ENCODE results near the gene FGF19.

FGF19 gene

DNA sequence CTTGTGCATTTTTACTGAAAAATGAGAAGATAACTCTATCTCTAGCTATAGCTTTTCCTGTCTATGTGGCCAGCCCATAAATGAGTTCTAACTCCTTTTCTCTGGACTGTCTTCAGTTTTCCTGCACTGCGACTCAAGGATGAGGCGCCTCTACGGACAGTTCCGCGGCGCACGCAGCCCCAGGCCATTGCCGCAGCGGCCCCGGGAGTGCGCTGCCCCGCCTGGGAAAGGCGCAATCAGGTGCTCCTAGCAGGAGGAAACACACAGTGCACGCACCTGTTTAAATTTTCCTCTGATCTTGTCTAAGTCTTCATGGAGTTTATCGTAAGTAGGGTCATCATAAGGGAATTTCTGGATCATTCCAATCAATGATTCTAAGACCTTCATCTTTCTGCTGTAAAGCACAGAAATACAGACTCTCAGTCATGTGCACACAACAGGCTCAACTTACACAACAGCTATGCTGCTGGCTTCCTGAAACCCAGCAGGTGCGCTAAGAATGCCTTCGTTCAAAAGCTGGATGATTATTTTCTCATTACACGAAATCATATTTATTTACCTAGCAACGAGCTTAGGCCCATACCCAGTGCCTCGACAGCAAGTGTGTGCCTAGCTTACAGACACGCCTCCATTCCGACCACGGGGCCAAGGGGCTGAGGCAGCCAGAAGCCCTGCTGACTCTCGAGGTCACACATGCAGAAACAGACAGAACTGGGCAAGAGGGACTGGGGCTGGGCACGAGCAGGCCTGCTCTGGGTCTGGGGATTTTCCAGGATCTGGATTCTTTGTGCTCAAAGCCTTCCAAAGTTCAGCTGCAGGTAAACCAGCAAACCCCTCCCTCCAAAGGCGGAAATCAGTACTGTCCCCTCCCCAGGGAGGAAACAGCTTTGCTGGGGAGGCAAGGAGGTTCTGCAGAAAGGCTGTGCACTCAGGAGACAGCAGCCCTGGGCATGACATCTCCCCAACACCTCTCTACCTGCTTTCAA, 35.9 kb downstream of the FGF19 start:
- no peak for DNase-seq

- DNase-seq = no peak
These were observed 36.9 kb downstream of the FGF19 start for GRCh38 chr11:69666752-69667536.

DNA sequence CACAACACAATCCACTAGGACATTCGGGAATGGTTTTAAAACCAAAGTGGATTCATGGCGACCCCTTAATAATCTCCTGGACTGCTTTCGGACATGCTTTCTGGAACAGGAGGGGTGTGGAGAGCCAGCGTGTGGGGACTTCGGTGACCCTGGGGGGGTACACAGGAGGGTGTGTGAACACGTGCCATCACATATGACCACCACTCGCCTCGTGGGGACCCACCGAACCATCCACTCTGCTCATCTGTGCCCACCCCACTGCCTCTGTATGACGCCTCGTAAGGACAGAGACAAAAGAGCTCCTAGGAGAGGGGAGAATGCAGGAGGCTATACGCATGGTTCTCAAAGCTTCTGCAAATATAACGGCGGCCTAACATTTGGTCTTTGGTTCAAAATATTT, 37.6 kb downstream of the FGF19 start:
- no peak for DNase-seq

GRCh38 chr11:69665669-69666068, 38.2 kb downstream of the FGF19 start:
- DNase-seq = no peak

GRCh38 chr11:69664901-69665300, 38.9 kb downstream of the FGF19 start:
- no peak for DNase-seq

- DNase-seq = no peak
These were observed 39.6 kb downstream of the FGF19 start for GRCh38 chr11:69664103-69664775.

DNA sequence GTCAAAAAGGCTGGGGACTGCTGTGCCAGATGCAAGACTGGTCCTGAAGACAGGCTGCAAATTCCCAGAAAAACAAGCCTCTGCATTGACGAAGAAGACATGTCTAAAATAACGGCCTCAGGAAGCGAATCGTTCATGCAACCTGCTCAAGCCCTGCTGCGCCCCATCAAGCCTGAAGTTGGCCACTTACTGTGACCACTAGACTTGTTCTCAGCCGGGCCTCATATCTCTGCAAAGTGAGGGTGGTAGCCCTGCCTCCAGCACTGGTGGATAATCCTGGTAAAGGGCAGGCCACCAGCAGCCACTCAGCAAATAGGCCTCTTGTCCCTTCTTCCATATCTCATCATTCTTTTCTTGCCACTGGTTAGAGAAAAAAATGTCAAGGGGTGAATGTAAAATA, 40.5 kb downstream of the FGF19 start:
- DNase-seq = no peak

DNA sequence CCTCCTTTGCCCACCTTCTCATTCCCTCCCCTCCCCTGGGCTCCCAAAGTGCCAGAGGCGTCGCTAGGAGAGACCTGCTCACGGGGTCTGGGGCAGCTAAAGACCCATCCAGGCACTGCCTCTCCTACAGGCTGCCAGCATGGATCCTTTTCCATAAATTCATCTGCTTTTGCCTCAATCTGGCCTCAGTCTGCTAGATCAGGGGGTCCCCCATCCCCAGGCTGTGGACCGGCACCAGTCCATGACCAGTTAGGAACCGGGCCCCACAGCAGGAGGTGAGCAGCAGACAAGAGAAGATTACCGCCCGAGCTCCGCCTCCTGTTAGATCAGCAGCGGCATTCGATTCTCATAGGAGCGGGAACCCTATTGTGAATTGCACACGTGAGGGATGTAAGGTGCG, 41.0 kb downstream of the FGF19 start:
- no peak for DNase-seq

GRCh38 chr11:69662021-69662698, 41.7 kb downstream of the FGF19 start:
- no peak for DNase-seq

DNA sequence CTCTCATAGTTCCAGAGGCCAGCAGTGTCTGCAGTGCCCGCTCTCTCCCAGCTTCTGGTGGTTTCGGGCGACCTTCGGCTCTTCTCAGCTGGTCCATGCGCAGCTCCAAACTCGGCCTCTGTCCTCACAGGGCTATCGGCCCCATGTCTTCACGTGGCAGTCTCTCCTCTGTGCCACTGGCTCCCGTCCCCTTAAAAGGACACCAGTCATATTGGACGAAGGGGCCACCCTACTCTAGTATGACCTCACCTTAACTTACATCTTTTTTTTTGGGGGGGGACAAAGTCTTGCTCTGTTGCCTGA, 42.5 kb downstream of the FGF19 start:
- no peak for DNase-seq

GRCh38 chr11:69660001-69660500, 43.8 kb downstream of the FGF19 start:
- no peak for DNase-seq

- no peak for DNase-seq
These were observed 44.2 kb downstream of the FGF19 start for GRCh38 chr11:69659591-69659990.

- DNase-seq = no peak
These were observed 45.0 kb downstream of the FGF19 start for GRCh38 chr11:69658626-69659450.

- no peak for DNase-seq
These were observed 45.8 kb downstream of the FGF19 start for GRCh38 chr11:69657911-69658625.

- no peak for DNase-seq
These were observed 46.3 kb downstream of the FGF19 start for GRCh38 chr11:69657456-69657910.

DNA sequence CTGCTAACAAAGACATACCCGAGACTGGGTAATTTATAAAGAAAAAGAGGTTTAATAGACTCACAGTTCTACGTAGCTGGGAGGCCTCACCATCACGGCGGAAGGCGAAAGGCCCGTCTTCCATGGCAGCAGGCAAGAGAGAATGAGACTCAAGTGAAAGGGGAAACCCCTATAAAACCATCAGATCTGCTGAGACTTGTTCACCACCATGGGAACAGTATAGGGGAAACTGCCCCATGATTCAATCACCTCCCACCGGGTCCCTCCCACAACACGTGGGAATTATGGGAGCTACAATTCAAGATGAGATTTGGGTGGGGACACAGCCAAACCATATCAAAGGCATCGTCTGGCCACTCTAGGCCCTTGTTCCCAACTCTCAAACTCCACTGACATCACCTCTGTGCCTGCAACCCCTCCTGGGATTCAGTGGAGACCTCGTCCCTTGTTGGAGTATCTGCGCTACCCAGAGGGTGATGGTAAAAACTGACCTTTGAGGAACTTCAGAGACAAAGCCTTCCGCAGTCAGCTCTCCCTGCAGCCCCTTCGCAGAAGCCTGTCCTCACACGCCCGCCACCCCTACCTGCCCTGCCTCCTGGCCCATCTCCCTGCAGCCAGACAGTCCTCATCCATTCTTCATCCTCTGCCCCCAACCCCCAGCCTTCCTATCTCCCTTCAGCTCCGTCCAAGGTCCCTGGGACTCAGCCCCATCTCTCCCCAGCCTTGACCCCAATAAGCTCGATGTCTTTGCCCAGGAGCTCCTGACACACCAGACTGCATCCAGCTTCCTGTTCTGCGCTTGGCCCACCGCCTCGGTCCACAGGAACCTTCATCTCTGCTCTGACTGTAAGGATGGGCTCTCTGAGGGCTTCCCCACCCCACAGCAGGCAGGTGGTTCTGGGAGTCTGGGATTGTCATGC, 47.0 kb downstream of the FGF19 start:
- no peak for DNase-seq

DNA sequence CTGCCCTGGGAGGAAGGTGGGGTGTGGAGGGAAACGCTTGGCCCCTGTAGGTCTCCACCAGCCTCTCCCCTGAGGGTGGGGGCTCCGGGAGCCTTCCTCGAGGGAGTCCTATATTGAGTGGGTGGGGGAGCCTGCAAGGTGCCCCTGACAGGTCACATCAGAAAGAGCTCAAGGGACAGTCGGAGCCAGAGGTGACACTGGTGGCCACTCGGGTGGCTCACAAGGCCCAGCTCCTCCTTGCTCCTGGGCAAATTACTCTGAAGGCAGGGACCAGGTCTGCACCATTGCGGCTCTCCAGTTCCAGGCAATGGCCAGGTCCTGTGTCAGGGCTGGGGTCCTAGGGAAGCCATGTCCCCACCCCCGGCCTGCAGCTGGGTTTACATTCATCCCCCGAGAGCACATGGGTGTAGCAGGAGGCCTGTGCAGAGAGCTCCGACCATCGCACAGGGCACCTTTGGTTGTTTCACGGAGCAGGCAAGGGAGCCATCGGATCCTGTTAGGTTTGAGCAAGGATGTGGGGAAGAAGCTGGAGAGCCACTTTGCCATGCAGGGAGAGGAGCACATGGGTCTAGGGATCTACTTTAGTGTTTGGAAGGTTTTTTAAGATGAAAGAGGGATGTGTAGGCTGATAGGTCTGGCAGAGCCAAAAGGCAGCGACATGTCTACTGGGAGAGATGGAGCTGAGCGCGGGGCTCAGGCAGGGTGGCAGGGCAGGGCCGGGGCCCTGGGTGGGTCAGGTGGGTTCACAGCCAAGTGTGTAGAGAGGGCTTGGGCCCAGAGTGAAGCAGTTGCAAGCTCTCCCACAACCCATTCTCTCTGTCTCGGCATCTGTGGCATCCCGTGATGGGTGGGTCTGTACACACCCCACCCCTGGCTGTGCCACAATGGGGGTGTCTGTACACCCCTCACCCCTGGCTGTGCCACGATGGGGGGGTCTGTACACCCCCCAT, 48.1 kb downstream of the FGF19 start:
- no peak for DNase-seq

DNA sequence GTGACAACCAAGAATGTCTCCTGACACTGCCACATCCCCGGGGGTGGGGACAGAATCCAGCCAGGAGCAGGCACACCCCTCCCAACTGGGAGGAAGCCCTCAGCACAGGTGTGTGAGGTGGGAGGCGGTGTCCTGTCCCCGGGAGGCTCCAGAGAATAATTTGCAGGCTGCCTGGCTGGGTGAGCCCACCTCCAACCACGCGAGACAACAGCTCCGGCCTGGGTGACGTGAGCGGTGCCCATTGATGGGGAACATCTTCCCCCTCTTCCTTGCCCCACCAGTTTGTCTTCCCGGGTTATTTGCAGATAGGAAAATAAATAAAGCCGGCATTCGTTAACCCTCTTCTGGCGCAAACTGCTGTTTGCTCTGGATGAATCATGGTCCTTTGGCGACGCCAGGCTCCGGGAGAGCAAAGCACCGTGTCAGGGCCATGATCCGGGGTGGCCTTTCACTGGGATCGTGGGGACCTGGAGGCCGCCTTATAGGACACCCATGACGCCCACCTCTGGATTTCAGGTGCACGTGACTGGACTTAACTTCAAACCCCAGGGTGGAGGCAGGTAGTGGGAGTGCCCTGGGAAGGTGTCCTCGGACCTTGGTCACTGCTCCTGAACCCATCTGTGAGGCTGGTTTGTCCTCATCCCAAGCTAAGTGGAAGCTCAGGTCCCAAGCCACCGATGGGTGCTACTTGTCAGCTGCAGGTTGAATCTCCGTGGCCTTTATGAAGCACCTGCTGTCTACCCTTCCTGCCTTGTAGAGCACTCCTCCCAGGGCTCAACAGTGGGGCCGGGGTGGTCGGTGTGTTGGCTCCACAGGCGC, 49.0 kb downstream of the FGF19 start:
- no peak for DNase-seq

All from NCI-H446 treated with DMSO at 0.1 percent for 48 hours (cell line).